ENCODE results near the gene CEP70. TPM values are rescaled to one million over a fixed set of nuclear protein-coding genes. Genes with fewer than 3 reads are reported as not detected.

CEP70 gene
- total and polyA plus RNA-seq, 2 of the 13 experiments (the other 11 are each of a cell fraction or from before 2014, with no cell fraction given), result 4.0 to 22.3 TPM

DNA sequence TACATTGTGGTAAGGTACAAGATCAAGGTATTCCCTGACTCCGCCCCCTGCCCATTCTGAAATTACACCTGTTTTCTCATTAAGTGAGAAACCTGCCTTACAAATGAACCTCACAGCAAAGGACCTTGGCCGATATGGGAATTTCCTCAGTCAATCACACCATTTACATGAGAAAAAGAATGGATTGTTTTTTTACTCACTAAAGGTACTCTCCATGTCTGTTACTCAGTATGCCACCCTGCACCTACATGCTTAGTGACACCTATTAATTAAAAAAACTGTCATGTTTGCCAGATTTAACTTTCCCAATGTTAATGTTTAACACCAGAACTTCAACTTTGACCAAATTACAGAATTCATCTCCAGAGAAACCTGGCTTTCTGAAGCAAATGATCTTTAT lies 97.6 kb downstream of the CEP70 start:
- intact Hi-C loops (cut with micrococcal nuclease; ENCODE audit: unreplicated experiment) (no loop called here), in situ Hi-C loops (cut with HindIII; ENCODE audit: extremely low pct_ligation_motif_present, low pct_unique_long_range_greater_than_20kb) (no loop called here)
- ChIA-PET POLR2A (no interaction called here), CTCF (ENCODE audit: low intra/inter-chr PET ratio, low total read pairs) (no interaction called here)
- WGBS (ENCODE audit: low lambda C conversion rate), result 89% methylated on average over 2 of the region's 2 CpGs
- H2AFZ ChIP-seq (ENCODE audit: low read length), result no peak overlapping the region
- 0 out of 5 replicates have a peak, but pooled peaks cover 0 to 2% of the 10 kb centered on the region in 2 experiments for H3K36me3 ChIP-seq (replicated peaks in 1 of 2; ENCODE audit: control insufficient read depth in 1 of 2, insufficient read depth in 2 of 2, low read length in 2 of 2)
- ATAC-seq (no peak), FAIRE-seq (no peak), DNase-seq (ENCODE audit: low spot score) (no peak)
- no peaks in the 10 kb centered on the region for H3K79me2 ChIP-seq (ENCODE audit: insufficient read depth, low read length)
- BruUV-seq (replicated peaks), result no TSS peak
- no peaks in the 10 kb centered on the region for H3K27me3 ChIP-seq (ENCODE audit: control insufficient read depth in 1 of 2, insufficient read depth in 2 of 2, low read length in 2 of 2)
- H3K9me3 ChIP-seq (ENCODE audit: low read length), result no peaks in the 10 kb centered on the region
- TF ChIP-seq NONO (IDR thresholded peaks at IDR 0.05), result no peak
- no peak for TF ChIP-seq NONO (CRISPR knock-in tag; conservative IDR thresholded peaks at IDR 0.05)
- TF ChIP-seq ZMAT3 (CRISPR knock-in tag; conservative IDR thresholded peaks at IDR 0.05), result no peak
- no peak for TF ChIP-seq IKZF4 (CRISPR knock-in tag; IDR thresholded peaks at IDR 0.05; ENCODE audit: borderline replicate concordance, low read depth, not compliant biosample characterization)
- TF ChIP-seq ZSCAN21 (CRISPR knock-in tag; IDR thresholded peaks at IDR 0.05; ENCODE audit: borderline replicate concordance), result no peak
- no peak for TF ChIP-seq SRF (IDR thresholded peaks at IDR 0.05; ENCODE audit: low read depth, low read length)
- TF ChIP-seq YEATS4 (CRISPR knock-in tag; IDR thresholded peaks at IDR 0.05; ENCODE audit: borderline replicate concordance), result no peak
- no peak for TF ChIP-seq ZNF441 (CRISPR knock-in tag; IDR thresholded peaks at IDR 0.05; ENCODE audit: borderline replicate concordance)
- no peak for TF ChIP-seq RBAK (CRISPR knock-in tag; IDR thresholded peaks at IDR 0.05)
- no peak for TF ChIP-seq ZNF326 (CRISPR knock-in tag; IDR thresholded peaks at IDR 0.05; ENCODE audit: borderline replicate concordance)
- TF ChIP-seq EHMT2 (IDR thresholded peaks at IDR 0.05; ENCODE audit: borderline replicate concordance, low read depth, low read length), result no peak
- TF ChIP-seq CCDC6 (CRISPR knock-in tag; IDR thresholded peaks at IDR 0.05), result no peak
- TF ChIP-seq PAF1 (CRISPR knock-in tag; IDR thresholded peaks at IDR 0.05), result no peak
- TF ChIP-seq ZNF468 (CRISPR knock-in tag; IDR thresholded peaks at IDR 0.05), result no peak
- no peak for TF ChIP-seq POLR2AphosphoS2 (IDR thresholded peaks at IDR 0.05; ENCODE audit: low read depth, low read length)
- TF ChIP-seq KDM5B (CRISPR knock-in tag; IDR thresholded peaks at IDR 0.05; ENCODE audit: borderline replicate concordance), result no peak
- TF ChIP-seq, protein P1, sequence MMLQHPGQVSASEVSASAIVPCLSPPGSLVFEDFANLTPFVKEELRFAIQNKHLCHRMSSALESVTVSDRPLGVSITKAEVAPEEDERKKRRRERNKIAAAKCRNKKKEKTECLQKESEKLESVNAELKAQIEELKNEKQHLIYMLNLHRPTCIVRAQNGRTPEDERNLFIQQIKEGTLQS (CRISPR knock-in tag; IDR thresholded peaks at IDR 0.05), result no peak
- no peak for TF ChIP-seq BORCS8-MEF2B (CRISPR knock-in tag; IDR thresholded peaks at IDR 0.05)
- TF ChIP-seq HMG20A (CRISPR knock-in tag; IDR thresholded peaks at IDR 0.05; ENCODE audit: borderline replicate concordance), result no peak
- TF ChIP-seq GFI1 (CRISPR knock-in tag; IDR thresholded peaks at IDR 0.05; ENCODE audit: borderline replicate concordance), result no peak
- TF ChIP-seq, protein P2, sequence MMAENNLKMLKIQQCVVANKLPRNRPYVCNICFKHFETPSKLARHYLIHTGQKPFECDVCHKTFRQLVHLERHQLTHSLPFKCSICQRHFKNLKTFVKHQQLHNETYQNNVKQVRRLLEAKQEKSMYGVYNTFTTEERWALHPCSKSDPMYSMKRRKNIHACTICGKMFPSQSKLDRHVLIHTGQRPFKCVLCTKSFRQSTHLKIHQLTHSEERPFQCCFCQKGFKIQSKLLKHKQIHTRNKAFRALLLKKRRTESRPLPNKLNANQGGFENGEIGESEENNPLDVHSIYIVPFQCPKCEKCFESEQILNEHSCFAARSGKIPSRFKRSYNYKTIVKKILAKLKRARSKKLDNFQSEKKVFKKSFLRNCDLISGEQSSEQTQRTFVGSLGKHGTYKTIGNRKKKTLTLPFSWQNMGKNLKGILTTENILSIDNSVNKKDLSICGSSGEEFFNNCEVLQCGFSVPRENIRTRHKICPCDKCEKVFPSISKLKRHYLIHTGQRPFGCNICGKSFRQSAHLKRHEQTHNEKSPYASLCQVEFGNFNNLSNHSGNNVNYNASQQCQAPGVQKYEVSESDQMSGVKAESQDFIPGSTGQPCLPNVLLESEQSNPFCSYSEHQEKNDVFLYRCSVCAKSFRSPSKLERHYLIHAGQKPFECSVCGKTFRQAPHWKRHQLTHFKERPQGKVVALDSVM (CRISPR knock-in tag; IDR thresholded peaks at IDR 0.05), result no peak
- no peak overlapping the region for H3K4me2 ChIP-seq (ENCODE audit: low read depth, low read length)
- H3K4me3 ChIP-seq (replicated peaks in 1 of 3; ENCODE audit: insufficient read depth in 1 of 3, low read depth in 2 of 3, low read length in 3 of 3), result no peak overlapping the region
- H3K27ac ChIP-seq (ENCODE audit: extremely low read length, insufficient read depth, low read length), result no peak overlapping the region
- H3K4me1 ChIP-seq (ENCODE audit: insufficient read depth, low read length), result peaks cover 14% of the 10 kb centered on the region
- no peak overlapping the region for H3K9ac ChIP-seq (ENCODE audit: insufficient read depth, low read depth, low read length)
- H4K20me1 ChIP-seq (ENCODE audit: insufficient read depth, low read length), result no peaks in the 10 kb centered on the region
